GM19455 (cell line): ENCODE data around the gene HNF1A.

ENCODE experiments used
- ATAC-seq: cut with Tn5 transposase; IDR thresholded peaks from one replicate; pipeline ENCODE4 v1.9.1; 2021; ENCODE audit not compliant: unreplicated experiment

The HNF1A gene

GRCh38 chr12:120984351-120984898, 6.1 kb downstream of the HNF1A start:
- ATAC-seq: no peak

- ATAC-seq: no peak
Measured at GRCh38 chr12:120988234-120988633, 9.9 kb downstream of the HNF1A start.

- no peak for ATAC-seq
Measured at GRCh38 chr12:120988658-120989057, 10.3 kb downstream of the HNF1A start.

- no peak for ATAC-seq
Measured at GRCh38 chr12:120989687-120990086, 11.3 kb downstream of the HNF1A start.

GRCh38 chr12:120990487-120991055, 12.2 kb downstream of the HNF1A start:
- no peak for ATAC-seq

- no peak for ATAC-seq
Measured at GRCh38 chr12:120991965-120992364, 13.6 kb downstream of the HNF1A start.

GRCh38 chr12:120992989-120993388, 14.6 kb downstream of the HNF1A start:
- ATAC-seq: no peak

GRCh38 chr12:120993496-120993895, 15.2 kb downstream of the HNF1A start:
- ATAC-seq: no peak

- ATAC-seq: no peak
Measured at GRCh38 chr12:120994059-120994458, 15.7 kb downstream of the HNF1A start.

GRCh38 chr12:120994589-120995337, 16.4 kb downstream of the HNF1A start:
- ATAC-seq: no peak

GRCh38 chr12:120996133-120996746, 17.9 kb downstream of the HNF1A start:
- no peak for ATAC-seq

GRCh38 chr12:120997448-120997847, 19.1 kb downstream of the HNF1A start:
- no peak for ATAC-seq

- ATAC-seq: no peak
Measured at GRCh38 chr12:120998435-120998834, 20.1 kb downstream of the HNF1A start.

GRCh38 chr12:120999191-121000120, 21.1 kb downstream of the HNF1A start:
- no peak for ATAC-seq

- ATAC-seq: no peak
Measured at GRCh38 chr12:121000530-121000929, 22.2 kb downstream of the HNF1A start.

GRCh38 chr12:121001060-121001459, 22.7 kb downstream of the HNF1A start:
- no peak for ATAC-seq

- no peak for ATAC-seq
Measured at GRCh38 chr12:121001841-121002483, 23.6 kb downstream of the HNF1A start.

- no peak for ATAC-seq
Measured at GRCh38 chr12:121003650-121004049, 25.3 kb downstream of the HNF1A start.

GRCh38 chr12:121004253-121004815, 26.0 kb downstream of the HNF1A start:
- no peak for ATAC-seq

- no peak for ATAC-seq
Measured at GRCh38 chr12:121005346-121005815, 27.0 kb downstream of the HNF1A start.
